Pancreas (tissue), 10 donors: Measurements from ENCODE around the gene CTSW. TPM values are rescaled to one million over a fixed set of nuclear protein-coding genes. Genes with fewer than 3 reads are reported as not detected.
"Not testable (repeated sequence)": the region's sequence is repeated elsewhere in the genome, so short reads cannot be mapped to it uniquely, and the experiment has no call there.

ENCODE experiments used
- ATAC-seq, 4 donors: fragments of 200-7000 bp; cut with Tn5 transposase; one replicate each; pipeline versions ENCODE4 v1.8.0 to v1.9.1; 2020; ENCODE audit warnings: mild to moderate bottlenecking in 4 of 4, moderate library complexity in 4 of 4
- DNase-seq, 6 donors: peaks; one replicate each; pipeline ENCODE4 v3.0.0-alpha.2; 2020
- FAIRE-seq: peaks from 2 replicates; lab custom pipeline; 2012; peaks lifted over from hg19 to GRCh38; lab: Jason Lieb, UNC
- H3K27ac ChIP-seq, 4 donors: fragments of 200-600 bp; sonication (generic); 1 replicate in 3 of 4; 2 replicates in 1 of 4; pipeline versions ENCODE4 v1.5.0 to v1.8.0; 2020
- H3K27me3 ChIP-seq, 4 donors: fragments of 200-600 bp; one replicate each; pipeline ENCODE4 v1.8.0; 2021
- H3K36me3 ChIP-seq, 3 donors: fragments of 200-600 bp; sonication (generic) in 1 of 3; one replicate each; pipeline versions ENCODE4 v1.5.0 to v1.8.0; 2020 to 2021
- H3K4me1 ChIP-seq, 3 donors: fragments of 200-600 bp; one replicate each; pipeline ENCODE4 v1.8.0; 2021
- H3K4me3 ChIP-seq, 4 donors: fragments of 200-600 bp; sonication (generic) in 2 of 4; one replicate each; pipeline versions ENCODE4 v1.5.0 to v1.8.0; 2020 to 2021
- H3K9me3 ChIP-seq, 4 donors: fragments of 200-600 bp; one replicate each; pipeline ENCODE4 v1.8.0; 2021
- WGBS, 2 donors: extraction: QIAGEN DNeasy Blood & Tissue Kit; methylation state at CpG; one replicate each; pipeline ENCODE4 v1.1.7; 2013; 5-methylcytosine and 5-hydroxymethylcytosine counted together
- intact Hi-C, 3 donors: fragments of 100-400 bp; cut with DNase I; formaldehyde crosslinking; loops; one replicate each; pipeline versions ENCODE4 v1.11.1 to v1.14.2; 2022
- polyA plus RNA-seq, 2 donors: library from polyadenylated mRNA; stranded (reverse); fragments of 200-250 nt; gene quantifications; one replicate each; pipeline ENCODE4 v1.2.3, GENCODE V29; 2013
- total RNA-seq, 6 donors: library from RNA; stranded (reverse); fragmentation: NEBNext Ultra II Directional in 4 of 6; extraction: Animal tissue kit (Norgen Biotek cat#: 25700) in 4 of 6; gene quantifications; one replicate each; pipeline versions ENCODE4 v1.2.1 to v1.2.4, GENCODE V29; 2021 to 2023
- TF ChIP-seq, protein P1 (sequence below), 4 donors: fragments of 200-600 bp; sonication (generic) in 3 of 4; IDR thresholded peaks; one replicate each; pipeline versions ENCODE4 v1.5.0 to v1.8.0; 2021; ENCODE audit warnings: antibody characterized with exemption in 4 of 4
- donor health status: healthy with polysubstance abuse.
- donor health status: DM: no; HTN: no; CAD: no; lungs with moderate emphysema.
- donor health status: DM: no; HTN: no; CAD: no.
- donor health status: control.
- donor health status: control.
- donor health status: Bipolar disorder and iron deficiency.
- donor health status: DM: yes; HTN: yes; CAD: no.
- donor health status: DM: no; HTN: no; CAD: no.
- donor health status: DM: no; HTN: no; CAD: no.
- donor health status: DM: yes; HTN: yes; CAD: no.

The CTSW gene
- total and polyA plus RNA-seq, 8 donors, result 0.14 to 0.72 (median 0.46) TPM; not detected in 1

DNA sequence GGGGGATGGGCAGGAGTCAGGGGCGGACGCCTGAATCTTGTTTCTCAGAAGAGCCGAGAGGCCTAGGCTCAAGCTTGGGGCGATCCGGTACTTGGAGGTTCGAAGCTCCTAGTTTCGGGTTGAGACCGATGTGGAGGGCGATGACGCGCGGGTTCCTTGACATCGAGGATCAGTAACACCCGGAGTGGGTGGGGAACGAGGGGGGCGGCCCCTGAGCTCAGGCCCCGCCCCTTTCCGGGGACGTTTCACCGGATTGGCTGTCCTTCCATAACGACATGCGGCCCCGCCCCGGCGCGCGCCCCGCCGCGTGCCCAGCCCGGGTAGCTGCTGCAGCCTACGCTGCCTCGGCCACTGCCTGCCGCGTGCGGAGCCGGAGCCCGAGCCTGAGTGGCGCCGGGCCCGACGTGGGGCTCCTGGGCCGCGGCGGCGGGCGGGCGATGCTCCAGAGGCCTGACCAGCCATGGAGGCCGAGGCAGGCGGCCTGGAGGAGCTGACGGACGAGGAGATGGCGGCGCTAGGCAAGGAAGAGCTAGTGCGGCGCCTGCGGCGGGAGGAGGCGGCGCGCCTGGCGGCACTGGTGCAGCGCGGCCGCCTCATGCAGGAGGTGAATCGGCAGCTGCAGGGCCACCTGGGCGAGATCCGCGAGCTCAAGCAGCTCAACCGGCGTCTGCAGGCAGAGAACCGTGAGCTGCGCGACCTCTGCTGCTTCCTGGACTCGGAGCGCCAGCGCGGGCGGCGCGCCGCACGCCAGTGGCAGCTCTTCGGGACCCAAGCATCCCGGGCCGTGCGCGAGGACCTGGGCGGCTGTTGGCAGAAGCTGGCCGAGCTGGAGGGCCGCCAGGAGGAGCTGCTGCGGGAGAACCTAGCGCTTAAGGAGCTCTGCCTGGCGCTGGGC is 10.9 kb downstream of the CTSW start, which contains the start of gene CCDC85B:
Gene CCDC85B, plus strand, starts transcription at position 350 of the 895 bp plus-strand sequence. Its CDS starts 111 bp downstream, at position 461.
- ATAC-seq (peak; percentile 78 to 87 (median 84)), FAIRE-seq (no peak), DNase-seq (peak; percentile 96 to 99 (median 98))
- Histone ChIP-seq H3K36me3 (no peaks in the 10 kb centered on the region), H3K9me3 (no peaks in the 10 kb centered on the region), H3K27ac (peak within 1 kb of the TSS; percentile 76 to 93 (median 88)), H3K4me1 (peaks cover 7 to 31% (median 11%) of the 10 kb centered on the region in 3 donors), H3K4me3 (peak within 1 kb of the TSS; percentile 41 to 82 (median 60)), H3K27me3 (no peaks in the 10 kb centered on the region)
- intact Hi-C loops, result no loop called here
- TF ChIP-seq, protein P1, sequence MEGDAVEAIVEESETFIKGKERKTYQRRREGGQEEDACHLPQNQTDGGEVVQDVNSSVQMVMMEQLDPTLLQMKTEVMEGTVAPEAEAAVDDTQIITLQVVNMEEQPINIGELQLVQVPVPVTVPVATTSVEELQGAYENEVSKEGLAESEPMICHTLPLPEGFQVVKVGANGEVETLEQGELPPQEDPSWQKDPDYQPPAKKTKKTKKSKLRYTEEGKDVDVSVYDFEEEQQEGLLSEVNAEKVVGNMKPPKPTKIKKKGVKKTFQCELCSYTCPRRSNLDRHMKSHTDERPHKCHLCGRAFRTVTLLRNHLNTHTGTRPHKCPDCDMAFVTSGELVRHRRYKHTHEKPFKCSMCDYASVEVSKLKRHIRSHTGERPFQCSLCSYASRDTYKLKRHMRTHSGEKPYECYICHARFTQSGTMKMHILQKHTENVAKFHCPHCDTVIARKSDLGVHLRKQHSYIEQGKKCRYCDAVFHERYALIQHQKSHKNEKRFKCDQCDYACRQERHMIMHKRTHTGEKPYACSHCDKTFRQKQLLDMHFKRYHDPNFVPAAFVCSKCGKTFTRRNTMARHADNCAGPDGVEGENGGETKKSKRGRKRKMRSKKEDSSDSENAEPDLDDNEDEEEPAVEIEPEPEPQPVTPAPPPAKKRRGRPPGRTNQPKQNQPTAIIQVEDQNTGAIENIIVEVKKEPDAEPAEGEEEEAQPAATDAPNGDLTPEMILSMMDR (IDR thresholded peaks at IDR 0.05), result no peak
- 1% methylated on average over 71 to 94 of the region's 94 CpGs for WGBS, 2 donors

DNA sequence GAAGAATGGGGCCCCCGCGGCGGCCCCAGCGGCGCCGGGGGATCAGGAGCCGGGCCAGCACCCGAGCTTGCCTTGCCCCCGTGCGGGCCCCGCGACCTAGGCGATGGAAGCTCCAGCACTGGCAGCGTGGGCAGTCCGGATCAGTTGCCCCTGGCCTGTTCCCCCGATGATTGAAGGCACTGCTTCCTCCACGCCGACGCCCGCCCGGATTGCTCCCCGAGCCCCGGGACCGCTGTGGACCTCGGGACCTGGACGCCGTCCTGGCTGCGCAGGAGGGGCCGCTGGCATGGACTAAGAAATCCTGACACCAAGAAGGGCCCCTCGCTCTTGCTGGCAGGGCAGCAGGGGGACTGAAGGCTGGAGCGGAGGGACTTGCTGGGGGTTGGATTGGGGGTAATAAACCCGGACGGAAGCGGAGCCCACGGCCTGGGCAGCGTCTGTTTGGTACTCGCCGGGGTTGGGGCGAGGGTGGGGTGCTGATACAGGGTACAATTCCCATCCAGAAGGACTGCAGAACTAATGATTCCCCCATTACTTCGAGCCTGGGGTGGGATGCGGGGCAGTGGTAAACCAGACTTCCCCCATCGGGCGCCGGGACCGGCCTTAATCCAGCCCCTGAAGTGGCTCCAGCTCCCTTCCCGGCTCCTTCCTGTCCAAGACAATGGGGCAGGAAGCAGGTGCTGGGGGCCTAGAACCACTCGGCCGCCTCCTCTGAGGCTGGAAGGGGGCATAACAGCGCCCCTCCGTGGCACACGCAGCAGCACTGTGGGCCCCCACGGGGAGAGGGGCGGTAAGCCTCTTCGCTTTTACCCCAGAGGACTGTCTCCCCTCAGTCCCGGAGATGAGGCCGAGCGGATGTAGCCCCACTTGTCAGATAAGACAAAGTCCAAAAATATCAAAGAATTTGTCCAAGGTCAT is 11.8 kb downstream of the CTSW start:
- H3K27ac ChIP-seq, result peak overlapping the region; percentile 76 to 93 (median 88)

DNA sequence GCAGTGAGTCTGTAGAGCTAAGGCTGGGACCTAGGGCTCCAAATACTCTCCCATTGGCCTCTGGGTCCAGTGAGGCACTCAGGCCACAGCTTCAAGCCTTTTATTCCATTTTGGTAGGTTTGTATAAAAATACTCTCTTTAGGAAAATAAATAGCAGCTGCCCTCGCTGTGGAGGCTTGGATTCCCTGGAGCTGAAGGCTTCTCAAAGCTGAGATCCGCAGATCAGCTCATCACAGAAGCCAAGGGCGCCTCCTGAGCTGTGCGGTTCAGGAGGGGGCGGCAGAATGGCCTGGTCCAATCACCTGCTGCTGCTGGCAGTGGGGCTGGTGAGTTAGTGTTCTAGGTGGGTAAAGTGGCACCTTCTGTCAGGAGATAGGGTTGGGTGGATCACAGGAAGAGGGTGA is 12.5 kb downstream of the CTSW start:
- H3K36me3 ChIP-seq, FAIRE-seq, intact Hi-C loops, H3K9me3 ChIP-seq, H3K27me3 ChIP-seq, ATAC-seq: not testable (repeated sequence)
- peak in 1 of 6 donors; percentile 32 for DNase-seq
- peaks cover 7 to 31% (median 11%) of the 10 kb centered on the region in 3 donors for H3K4me1 ChIP-seq
- H3K27ac ChIP-seq, result peak overlapping the region in 1 of 4 donors; percentile 93
- 82 to 95% methylated on average over 5 of the region's 5 CpGs for WGBS, 2 donors
- H3K4me3 ChIP-seq, result peak overlapping the region in 1 of 4 donors; percentile 71

More for the DNA sequence above, 11.8 kb downstream of the CTSW start:
- Histone ChIP-seq H3K4me1 (peaks cover 7 to 31% (median 11%) of the 10 kb centered on the region in 3 donors), H3K4me3 (peak overlapping the region; percentile 41 to 71 (median 58)), H3K9me3 (no peaks in the 10 kb centered on the region), H3K36me3 (no peaks in the 10 kb centered on the region), H3K27me3 (no peaks in the 10 kb centered on the region)
- intact Hi-C loops, result no loop called here
- 21 to 25% methylated on average over 54 to 57 of the region's 57 CpGs for WGBS, 2 donors
- DNase-seq, result peak in 1 of 6 donors; percentile 81
- no peak for ATAC-seq
- FAIRE-seq, result no peak
- TF ChIP-seq, protein P1 (IDR thresholded peaks at IDR 0.05), result no peak

DNA sequence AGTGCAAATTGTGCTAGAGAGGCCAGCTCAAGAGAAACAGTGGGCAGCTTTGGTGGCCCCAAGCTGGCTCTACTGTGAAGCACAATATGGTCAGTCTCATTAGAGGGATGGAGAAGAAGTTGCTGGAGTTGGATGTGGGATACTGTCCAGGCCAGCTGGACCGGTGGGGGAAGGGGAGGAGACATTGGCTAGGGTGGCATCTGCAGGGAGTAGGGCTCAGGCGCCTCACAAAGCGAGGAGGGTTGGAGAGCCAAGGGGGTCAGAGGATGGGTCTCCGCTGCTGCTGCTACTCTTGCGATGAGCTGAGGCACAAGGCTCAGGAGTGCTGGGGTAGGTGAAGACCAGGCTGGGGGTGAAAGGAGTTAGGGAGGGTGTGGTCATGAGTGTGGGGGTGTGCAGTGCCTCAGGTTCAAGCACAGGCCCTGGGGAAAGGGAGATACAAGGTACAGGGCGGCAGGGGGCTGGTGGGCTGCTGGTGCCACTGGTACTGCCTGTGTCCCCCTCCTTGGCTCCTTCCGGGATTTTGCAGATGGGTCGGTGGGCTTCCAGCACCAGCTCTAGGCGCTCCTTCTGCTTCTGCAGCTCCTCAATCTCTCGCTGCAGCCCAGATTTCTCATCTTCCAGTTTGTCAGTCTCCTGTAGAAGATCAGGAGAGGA is 13.2 kb downstream of the CTSW start:
- intact Hi-C loops, result no loop called here
- WGBS, 2 donors, result 84 to 87% methylated on average over 10 of the region's 10 CpGs
- DNase-seq (peak in 1 of 6 donors; percentile 48), ATAC-seq (no peak), FAIRE-seq (no peak)
- Histone ChIP-seq H3K27ac (no peak overlapping the region), H3K36me3 (no peaks in the 10 kb centered on the region), H3K27me3 (no peaks in the 10 kb centered on the region), H3K9me3 (no peaks in the 10 kb centered on the region), H3K4me3 (no peak overlapping the region), H3K4me1 (peaks cover 1 to 25% (median 11%) of the 10 kb centered on the region in 3 donors)
- TF ChIP-seq, protein P1 (IDR thresholded peaks at IDR 0.05), result no peak
